ENCODE results near the gene DNLZ.

DNA sequence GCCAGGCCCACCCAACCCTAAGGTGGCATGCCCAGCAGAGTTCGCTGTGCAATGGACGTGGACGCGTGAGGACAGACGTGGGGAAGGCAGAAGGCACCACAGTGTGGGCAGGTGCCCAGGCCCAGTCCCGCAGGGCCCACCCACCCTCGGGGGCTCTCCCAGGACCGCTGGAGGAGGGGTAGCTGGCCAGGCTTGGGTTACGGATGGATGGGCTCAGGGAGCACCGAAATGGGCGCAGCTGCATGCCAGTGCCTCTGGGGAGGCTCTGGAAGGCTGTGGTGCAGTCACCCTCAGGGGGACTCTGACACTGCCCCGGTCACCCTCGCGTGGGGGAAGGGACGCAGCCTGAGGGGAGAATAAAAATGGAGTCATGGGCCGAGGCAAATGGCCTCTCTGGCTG lies 45.8 kb downstream of the DNLZ start:
- TF ChIP-seq, protein P1, sequence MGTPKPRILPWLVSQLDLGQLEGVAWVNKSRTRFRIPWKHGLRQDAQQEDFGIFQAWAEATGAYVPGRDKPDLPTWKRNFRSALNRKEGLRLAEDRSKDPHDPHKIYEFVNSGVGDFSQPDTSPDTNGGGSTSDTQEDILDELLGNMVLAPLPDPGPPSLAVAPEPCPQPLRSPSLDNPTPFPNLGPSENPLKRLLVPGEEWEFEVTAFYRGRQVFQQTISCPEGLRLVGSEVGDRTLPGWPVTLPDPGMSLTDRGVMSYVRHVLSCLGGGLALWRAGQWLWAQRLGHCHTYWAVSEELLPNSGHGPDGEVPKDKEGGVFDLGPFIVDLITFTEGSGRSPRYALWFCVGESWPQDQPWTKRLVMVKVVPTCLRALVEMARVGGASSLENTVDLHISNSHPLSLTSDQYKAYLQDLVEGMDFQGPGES (IDR thresholded peaks at IDR 0.05), result no peak
- TF ChIP-seq, protein P2, sequence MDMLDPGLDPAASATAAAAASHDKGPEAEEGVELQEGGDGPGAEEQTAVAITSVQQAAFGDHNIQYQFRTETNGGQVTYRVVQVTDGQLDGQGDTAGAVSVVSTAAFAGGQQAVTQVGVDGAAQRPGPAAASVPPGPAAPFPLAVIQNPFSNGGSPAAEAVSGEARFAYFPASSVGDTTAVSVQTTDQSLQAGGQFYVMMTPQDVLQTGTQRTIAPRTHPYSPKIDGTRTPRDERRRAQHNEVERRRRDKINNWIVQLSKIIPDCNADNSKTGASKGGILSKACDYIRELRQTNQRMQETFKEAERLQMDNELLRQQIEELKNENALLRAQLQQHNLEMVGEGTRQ (IDR thresholded peaks at IDR 0.05; ENCODE audit: borderline replicate concordance, low read depth, low read length), result no peak
- TF ChIP-seq TAF1 (IDR thresholded peaks at IDR 0.05; ENCODE audit: borderline replicate concordance, low read depth, low read length), result no peak

All from GM12878 (cell line).